Measurements from ENCODE around the gene SAMD4A.

- TF ChIP-seq CTCF (conservative IDR thresholded peaks at IDR 0.05): no peak
- no peak for TF ChIP-seq ZFX (IDR thresholded peaks at IDR 0.05)
These were observed 135.6 kb downstream of the SAMD4A start for GRCh38 chr14:54702492-54702891.

All from C4-2B (cell line).